Measurements from ENCODE around the gene GRK5. TPM values are rescaled to one million over a fixed set of nuclear protein-coding genes. Genes with fewer than 3 reads are reported as not detected.

The GRK5 gene
- total and polyA plus RNA-seq, 4 donors: 18.5 to 43.1 (median 40.3) TPM

- no peak overlapping the region for H3K4me3 ChIP-seq
- peaks cover 0 to 13% (median under 1%) of the 10 kb centered on the region in 4 donors for H3K36me3 ChIP-seq (ENCODE audit: control insufficient read depth in 4 of 4, insufficient read depth in 4 of 4, low read length in 4 of 4)
- H3K9me3 ChIP-seq (ENCODE audit: control insufficient read depth in 4 of 4, insufficient read depth in 3 of 4, low read length in 3 of 4): peaks cover 0 to 2% (median 0%) of the 10 kb centered on the region in 4 donors
- no peak overlapping the region for H3K9ac ChIP-seq (ENCODE audit: insufficient read depth in 1 of 2, low read length in 2 of 2)
- no peaks in the 10 kb centered on the region for H3K27me3 ChIP-seq (ENCODE audit: control insufficient read depth in 3 of 3, insufficient read depth in 3 of 3, low read length in 2 of 3)
- WGBS, 2 donors: 78 to 83% methylated on average over 16 of the region's 16 CpGs
- peak overlapping the region in 1 of 2 donors; percentile 20 for H3K27ac ChIP-seq (ENCODE audit: low read depth in 1 of 2, low read length in 1 of 2)
- DNase-seq (no peak), ATAC-seq (ENCODE audit: insufficient read depth, low FRiP score) (no peak)
- no peak for TF ChIP-seq CTCF (IDR thresholded peaks at IDR 0.05; ENCODE audit: control extremely low read depth, extremely low read depth)
- peaks cover 0 to 57% (median 5%) of the 10 kb centered on the region in 5 donors for H3K4me1 ChIP-seq (ENCODE audit: control insufficient read depth in 5 of 5, insufficient read depth in 5 of 5, low read length in 5 of 5)
Observed at GRCh38 chr10:119319161-119319919, 112.0 kb downstream of the GRK5 start.

GRCh38 chr10:119319920-119320258 is 112.5 kb downstream of the GRK5 start:
- no peak for TF ChIP-seq CTCF (IDR thresholded peaks at IDR 0.05; ENCODE audit: control extremely low read depth, extremely low read depth)
- Histone ChIP-seq H3K4me3 (no peak overlapping the region), H3K9ac (ENCODE audit: insufficient read depth in 1 of 2, low read length in 2 of 2) (no peak overlapping the region), H3K4me1 (ENCODE audit: control insufficient read depth in 5 of 5, insufficient read depth in 5 of 5, low read length in 5 of 5) (peaks cover 0 to 55% (median 5%) of the 10 kb centered on the region in 5 donors), H3K36me3 (ENCODE audit: control insufficient read depth in 4 of 4, insufficient read depth in 4 of 4, low read length in 4 of 4) (peaks cover 0 to 13% (median under 1%) of the 10 kb centered on the region in 4 donors), H3K27me3 (ENCODE audit: control insufficient read depth in 3 of 3, insufficient read depth in 3 of 3, low read length in 2 of 3) (no peaks in the 10 kb centered on the region), H3K9me3 (ENCODE audit: control insufficient read depth in 4 of 4, insufficient read depth in 3 of 4, low read length in 3 of 4) (peaks cover 0 to 2% (median 0%) of the 10 kb centered on the region in 4 donors), H3K27ac (ENCODE audit: low read depth in 1 of 2, low read length in 1 of 2) (peak overlapping the region in 1 of 2 donors; percentile 20)
- ATAC-seq (ENCODE audit: insufficient read depth, low FRiP score) (no peak), DNase-seq (no peak)
- 89 to 92% methylated on average over 3 of the region's 3 CpGs for WGBS, 2 donors

- ATAC-seq (ENCODE audit: insufficient read depth, low FRiP score): no peak
- Histone ChIP-seq H3K9ac (ENCODE audit: insufficient read depth in 1 of 2, low read length in 2 of 2) (no peak overlapping the region), H3K27me3 (ENCODE audit: control insufficient read depth in 3 of 3, insufficient read depth in 3 of 3, low read length in 2 of 3) (no peaks in the 10 kb centered on the region), H3K9me3 (ENCODE audit: control insufficient read depth in 4 of 4, insufficient read depth in 3 of 4, low read length in 3 of 4) (peaks cover 0 to 2% (median 0%) of the 10 kb centered on the region in 4 donors), H3K4me1 (ENCODE audit: control insufficient read depth in 5 of 5, insufficient read depth in 5 of 5, low read length in 5 of 5) (peaks cover 0 to 49% (median 5%) of the 10 kb centered on the region in 5 donors), H3K4me3 (no peak overlapping the region), H3K27ac (ENCODE audit: low read depth in 1 of 2, low read length in 1 of 2) (no peak overlapping the region), H3K36me3 (ENCODE audit: control insufficient read depth in 4 of 4, insufficient read depth in 4 of 4, low read length in 4 of 4) (peaks cover 0 to 13% (median under 1%) of the 10 kb centered on the region in 4 donors)
- WGBS, 2 donors: 48 to 64% methylated on average over 6 of the region's 6 CpGs
- DNase-seq: no peak
- no peak for TF ChIP-seq CTCF (IDR thresholded peaks at IDR 0.05; ENCODE audit: control extremely low read depth, extremely low read depth)
Observed at GRCh38 chr10:119320981-119321380, 113.6 kb downstream of the GRK5 start.

Data from lung (tissue), 12 donors.